IMR-90 (cell line): ENCODE measurements around the gene QSER1. TPM values are rescaled to one million over a fixed set of nuclear protein-coding genes. Genes with fewer than 3 reads are reported as not detected.

ENCODE experiments used
- ATAC-seq: fragments of 200-7000 bp; cut with Tn5 transposase; 2 replicates; pipeline ENCODE4 v1.9.1; 2020; ENCODE audit warnings: low read depth, mild to moderate bottlenecking, moderate library complexity
- BruUV-seq: library from RNA; stranded (reverse); fragments of 400-500 nt; replicated peaks from 2 replicates; lab custom pipeline; 2021; lab: Mats Ljungman, UMichigan
- CTCF ChIA-PET: fragments of 300-600 bp; formaldehyde crosslinking; extraction: SDS; loops from one replicate; lab custom pipeline; 2021; ENCODE audit warnings: antibody characterized with exemption; lab: Yijun Ruan, JAX
- POLR2A ChIA-PET: fragments of 300-600 bp; sonication (Branson Sonifier 250); formaldehyde crosslinking; loops from one replicate; lab custom pipeline; 2022; ENCODE audit warnings: antibody characterized with exemption; ENCODE audit not compliant: unreplicated experiment; lab: Charles Lee
- DNase-seq: peaks from one replicate; pipeline ENCODE4 v3.0.0; 2013
- H2AFZ ChIP-seq: replicated peaks from 2 replicates; pipeline ENCODE3; 2013; ENCODE audit warnings: low read length, mild to moderate bottlenecking; ENCODE audit not compliant: poor library complexity
- H2AK5ac ChIP-seq: 2 replicates; pipeline ENCODE4 v1.6.1; 2013; ENCODE audit warnings: low read depth, low read length, inconsistent platforms
- H2AK9ac ChIP-seq: replicated peaks from 2 replicates; pipeline ENCODE3; 2013; ENCODE audit warnings: mild to moderate bottlenecking, low read depth, low read length, moderate library complexity; ENCODE audit not compliant: poor library complexity
- H2BK120ac ChIP-seq: 2 replicates; pipeline ENCODE4 v1.6.1; 2013; ENCODE audit warnings: low read depth, low read length, inconsistent platforms
- H2BK15ac ChIP-seq: 3 replicates; pipeline ENCODE4 v1.6.1; 2013; ENCODE audit warnings: low read depth, low read length, inconsistent platforms
- H2BK20ac ChIP-seq: 2 replicates; pipeline ENCODE4 v1.6.1; 2013; ENCODE audit warnings: low read depth, mild to moderate bottlenecking, inconsistent platforms, low read length, moderate library complexity
- H2BK5ac ChIP-seq: 2 replicates; pipeline ENCODE4 v1.6.1; 2013; ENCODE audit warnings: mild to moderate bottlenecking, low read depth, low read length, inconsistent platforms; ENCODE audit not compliant: poor library complexity, severe bottlenecking
- H3K14ac ChIP-seq: replicated peaks from 2 replicates; pipeline ENCODE4 v1.6.1; 2013; ENCODE audit warnings: low read depth, low read length, inconsistent platforms
- H3K18ac ChIP-seq: 2 replicates; pipeline ENCODE4 v1.6.1; 2013; ENCODE audit warnings: low read depth, low read length, control low read depth
- H3K23ac ChIP-seq: 2 replicates; pipeline ENCODE4 v1.6.1; 2013; ENCODE audit warnings: low read depth, low read length, inconsistent platforms
- H3K27ac ChIP-seq: 2 replicates; pipeline ENCODE4 v1.5.1; 2013; ENCODE audit warnings: mild to moderate bottlenecking, control low read depth, low read length; ENCODE audit not compliant: insufficient read depth
- H3K27me3 ChIP-seq: 2 replicates; pipeline ENCODE4 v1.6.1; 2013; ENCODE audit warnings: low read length; ENCODE audit not compliant: control insufficient read depth, insufficient read depth
- H3K36me3 ChIP-seq: 2 replicates; pipeline ENCODE4 v1.6.1; 2013; ENCODE audit warnings: low read length, mixed read lengths; ENCODE audit not compliant: control insufficient read depth, insufficient read depth
- H3K4ac ChIP-seq: 2 replicates; pipeline ENCODE4 v1.6.1; 2013; ENCODE audit warnings: low read depth, low read length, inconsistent platforms
- H3K4me1 ChIP-seq: 2 replicates; pipeline ENCODE4 v1.6.1; 2013; ENCODE audit warnings: low read length, mixed read lengths; ENCODE audit not compliant: control insufficient read depth, insufficient read depth
- H3K4me2 ChIP-seq: 2 replicates; pipeline ENCODE4 v1.6.1; 2013; ENCODE audit warnings: low read depth, mild to moderate bottlenecking, control low read depth, low read length, moderate library complexity
- H3K4me3 ChIP-seq: 2 replicates; pipeline ENCODE4 v1.5.1; 2013; ENCODE audit warnings: low read depth, mild to moderate bottlenecking, control low read depth, low read length, moderate library complexity; ENCODE audit not compliant: insufficient read depth
- H3K56ac ChIP-seq: 2 replicates; pipeline ENCODE4 v1.6.1; 2013; ENCODE audit warnings: low read length, inconsistent platforms; ENCODE audit not compliant: insufficient read depth; ENCODE audit errors: extremely low read depth
- H3K79me1 ChIP-seq, 2 experiments: 2 replicates each; pipeline ENCODE4 v1.6.1; 2013; ENCODE audit warnings: low read length in 2 of 2, inconsistent platforms in 1 of 2, low read depth in 1 of 2
- H3K9ac ChIP-seq: 2 replicates; pipeline ENCODE4 v1.6.1; 2013; ENCODE audit warnings: low read depth, low read length, control low read depth
- H3K9me1 ChIP-seq: 2 replicates; pipeline ENCODE4 v1.6.1; 2013; ENCODE audit warnings: low read length, inconsistent platforms; ENCODE audit not compliant: insufficient read depth
- H3K9me3 ChIP-seq: 2 replicates; pipeline ENCODE4 v1.6.1; 2013; ENCODE audit warnings: low read length; ENCODE audit not compliant: control insufficient read depth, insufficient read depth
- H4K20me1 ChIP-seq: 2 replicates; pipeline ENCODE4 v1.6.1; 2013; ENCODE audit warnings: low read length, inconsistent platforms; ENCODE audit not compliant: insufficient read depth
- H4K5ac ChIP-seq: 2 replicates; pipeline ENCODE4 v1.6.1; 2013; ENCODE audit warnings: mild to moderate bottlenecking, low read depth, low read length, control low read depth
- H4K8ac ChIP-seq, 2 experiments: 2 replicates each; pipeline ENCODE4 v1.6.1; 2013; ENCODE audit warnings: low read depth in 2 of 2, low read length in 2 of 2, control low read depth in 1 of 2, inconsistent platforms in 1 of 2
- H4K91ac ChIP-seq: 2 replicates; pipeline ENCODE4 v1.6.1; 2013; ENCODE audit warnings: low read depth, low read length, inconsistent platforms; ENCODE audit not compliant: insufficient read depth
- CEBPB ChIP-seq: IDR thresholded peaks from 2 replicates; pipeline ENCODE4 v1.6.1; 2012; ENCODE audit warnings: low read depth, low read length, improper control_type of control experiment
- FOS ChIP-seq: fragments of 150-350 bp; IDR thresholded peaks from 2 replicates; pipeline ENCODE4 v1.6.1; 2016; ENCODE audit warnings: low read depth, low read length
- NFE2L2 ChIP-seq: fragments of 150-350 bp; IDR thresholded peaks from 2 replicates; pipeline ENCODE4 v1.6.1; 2016; ENCODE audit warnings: low read depth, mild to moderate bottlenecking, low read length
- dilution Hi-C: fragments of 300-500 bp; cut with HindIII; formaldehyde crosslinking; loops from one replicate; pipeline ENCODE4 v1.14.3; 2018; ENCODE audit warnings: low sequenced_read_pairs; ENCODE audit not compliant: unreplicated experiment
- in situ Hi-C: fragments of 300-500 bp; cut with MboI; formaldehyde crosslinking; loops from 3 replicates; pipeline ENCODE4 v1.14.3; 2019; ENCODE audit warnings: low sequenced_read_pairs, inconsistent platforms, mixed read lengths
- intact Hi-C: fragments of 100-400 bp; cut with micrococcal nuclease; formaldehyde crosslinking; loops from 2 replicates; pipeline ENCODE4 v1.10.0; 2022
- polyA plus RNA-seq, 3 experiments: library from polyadenylated mRNA; depleted of rRNA; stranded (reverse); fragments of >200 nt; gene quantifications; 2 replicates each; pipeline ENCODE4 v1.2.3, GENCODE V29; 2012; ENCODE audit warnings: low replicate concordance in 1 of 3
- total RNA-seq: library from RNA; depleted of rRNA; stranded (reverse); fragments of >200 nt; gene quantifications from 2 replicates; pipeline ENCODE4 v1.2.3, GENCODE V29; 2012

The QSER1 gene
- total and polyA plus RNA-seq, 2 of the 4 experiments (the other 2 are of a cell fraction) = 5.9 to 15.6 TPM

DNA sequence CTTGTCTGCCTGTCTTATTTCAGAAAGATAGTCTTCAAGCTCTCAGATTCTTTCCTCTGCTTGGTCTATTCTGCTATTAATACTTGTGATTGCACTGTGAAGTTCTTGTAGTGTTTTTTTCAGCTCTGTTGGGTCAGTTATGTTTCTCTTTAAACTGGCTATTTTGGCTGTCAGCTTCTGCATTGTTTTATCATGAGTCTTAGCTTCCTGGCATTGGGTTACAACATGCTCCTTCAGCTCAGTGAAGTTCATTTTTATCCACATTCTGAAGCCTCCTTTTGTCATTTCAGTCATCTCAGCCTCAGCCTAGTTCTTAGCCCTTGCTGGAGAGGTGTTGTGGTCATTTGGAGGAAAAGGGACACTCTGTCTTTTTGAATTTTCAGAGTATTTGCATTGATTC, 107.6 kb downstream of the QSER1 start:
- H4K91ac ChIP-seq = peak overlapping the region; percentile 90; the same call in 1 of the 2 replicates
- no peak overlapping the region; the same call in 1 of the 2 replicates for H3K23ac ChIP-seq
- H3K9me3 ChIP-seq = no peaks in the 10 kb centered on the region
- peak; percentile 85 for ATAC-seq
- peak overlapping the region; percentile 71; the same call in 1 of the 2 replicates for H3K27ac ChIP-seq
- no peak overlapping the region for H2AFZ ChIP-seq
- in situ Hi-C loops = no loop called here
- H3K4ac ChIP-seq = peak overlapping the region; percentile 80; the same call in 1 of the 2 replicates
- peak overlapping the region; percentile 69; the same call in 1 of the 2 replicates for H2BK20ac ChIP-seq
- H3K4me1 ChIP-seq = peaks cover 12% of the 10 kb centered on the region
- dilution Hi-C loops = no loop called here
- CTCF ChIA-PET = interaction anchor here (0.6 kb wide), 1 partner anchor 17 kb away, joined by 3 read pairs; no protein-coding TSS in a partner anchor
- H3K56ac ChIP-seq = no peak overlapping the region
- no peak overlapping the region for H3K4me3 ChIP-seq
- H3K36me3 ChIP-seq = no peaks in the 10 kb centered on the region
- no peak overlapping the region for H3K4me2 ChIP-seq
- peak; percentile 89 for DNase-seq
- POLR2A ChIA-PET = interaction anchor here (0.5 kb wide), 1 partner anchor 24 kb away, joined by 3 read pairs; no protein-coding TSS in a partner anchor
- H2BK5ac ChIP-seq = peak overlapping the region; percentile 60
- peak overlapping the region; percentile 90; the same call in 1 of the 2 replicates for H3K14ac ChIP-seq
- peak overlapping the region; percentile 68; the same call in 1 of the 2 replicates for H2AK5ac ChIP-seq
- peak; percentile 76 for TF ChIP-seq CEBPB
- TF ChIP-seq NFE2L2 = no peak
- TF ChIP-seq FOS = 0 out of 2 replicates have a peak, but pooled peaks have one; percentile 10
- peak overlapping the region in 1 of 2 experiments; percentile 68; a peak in 2 of 4 replicates for H4K8ac ChIP-seq
- BruUV-seq = no TSS peak
- H2BK15ac ChIP-seq = peak overlapping the region; percentile 59; the same call in 1 of the 3 replicates
- H3K18ac ChIP-seq = peak overlapping the region; percentile 66; the same call in 1 of the 2 replicates
- no peaks in the 10 kb centered on the region for H4K20me1 ChIP-seq
- H3K79me1 ChIP-seq = no peaks in the 10 kb centered on the region
- H2AK9ac ChIP-seq = no peak overlapping the region
- intact Hi-C loops = no loop called here
- H3K9ac ChIP-seq = no peak overlapping the region
- H2BK120ac ChIP-seq = peak overlapping the region; percentile 95
- no peaks in the 10 kb centered on the region for H3K27me3 ChIP-seq
- H4K5ac ChIP-seq = no peak overlapping the region
- H3K9me1 ChIP-seq = peaks cover 11% of the 10 kb centered on the region
